C4-2B (cell line): ENCODE data around the gene TPO.

ENCODE experiments used
- CTCF ChIP-seq: fragments of 450-650 bp; conservative IDR thresholded peaks from 2 replicates; pipeline ENCODE4 v1.5.1; 2017; ENCODE audit warnings: mild to moderate bottlenecking
- ZFX ChIP-seq: fragments of 450-650 bp; IDR thresholded peaks from 2 replicates; pipeline ENCODE4 v1.6.1; 2017

- TF ChIP-seq CTCF (no peak), ZFX (no peak)
These were observed 126.2 kb downstream of the TPO start for GRCh38 chr2:1539441-1539840.
